H1 (cell line): ENCODE data around the gene RHEB. TPM values are rescaled to one million over a fixed set of nuclear protein-coding genes. Genes with fewer than 3 reads are reported as not detected.

ENCODE experiments used
- CTCF ChIA-PET: fragments of 300-600 bp; sonication (Branson Sonifier 250); formaldehyde crosslinking; loops from one replicate; lab custom pipeline; 2021; ENCODE audit not compliant: partially characterized antibody; lab: Charles Lee
- POLR2A ChIA-PET: fragments of 300-600 bp; sonication (Branson Sonifier 250); formaldehyde crosslinking; loops from one replicate; lab custom pipeline; 2021; ENCODE audit warnings: inconsistent platforms; ENCODE audit not compliant: partially characterized antibody; lab: Charles Lee
- DNase-seq, 2 experiments: peaks; one replicate each; pipeline versions ENCODE4 v3.0.0 to v3.0.0-alpha.2; 2010 to 2022; ENCODE audit warnings: low spot score in 2 of 2, low read depth in 1 of 2, mixed read lengths in 1 of 2
- FAIRE-seq: peaks from 2 replicates; lab custom pipeline; 2011; peaks lifted over from hg19 to GRCh38; lab: Jason Lieb, UNC
- H2AFZ ChIP-seq: 2 replicates; pipeline ENCODE4 v1.8.1; 2012; ENCODE audit warnings: low read length, inconsistent platforms
- H2AK5ac ChIP-seq: 2 replicates; pipeline ENCODE4 v1.6.1; 2013; ENCODE audit warnings: low read depth, low read length
- H2BK120ac ChIP-seq: replicated peaks from 2 replicates; pipeline ENCODE3; 2013; ENCODE audit warnings: low read depth, low read length, inconsistent platforms
- H2BK12ac ChIP-seq: 2 replicates; pipeline ENCODE4 v1.6.1; 2013; ENCODE audit warnings: low read depth, low read length
- H2BK15ac ChIP-seq: 2 replicates; pipeline ENCODE4 v1.6.1; 2013; ENCODE audit warnings: low read length
- H2BK20ac ChIP-seq: 2 replicates; pipeline ENCODE4 v1.6.1; 2013; ENCODE audit warnings: low read length
- H2BK5ac ChIP-seq: 2 replicates; pipeline ENCODE4 v1.6.1; 2013; ENCODE audit warnings: low read depth, low read length
- H3K14ac ChIP-seq: 2 replicates; pipeline ENCODE4 v1.6.1; 2013; ENCODE audit warnings: inconsistent platforms; ENCODE audit not compliant: insufficient read length
- H3K18ac ChIP-seq: 2 replicates; pipeline ENCODE4 v1.6.1; 2013; ENCODE audit warnings: low read length; ENCODE audit errors: extremely low read depth
- H3K23ac ChIP-seq: 2 replicates; pipeline ENCODE4 v1.6.1; 2013; ENCODE audit warnings: inconsistent platforms; ENCODE audit not compliant: insufficient read length
- H3K23me2 ChIP-seq: 2 replicates; pipeline ENCODE4 v1.6.1; 2013; ENCODE audit warnings: low read depth, low read length
- H3K27ac ChIP-seq: 2 replicates; pipeline ENCODE4 v1.6.1; 2011; ENCODE audit warnings: low read depth, low read length, inconsistent platforms
- H3K27me3 ChIP-seq, 4 experiments: replicated peaks in 1 of 4; 1 replicate in 1 of 4; 2 replicates in 3 of 4; pipeline versions ENCODE4 v1.6.1 to v1.8.1; 2011 to 2013; ENCODE audit warnings: low read length in 3 of 4, mild to moderate bottlenecking in 3 of 4, inconsistent platforms in 2 of 4, mixed read lengths in 2 of 4, moderate library complexity in 1 of 4; ENCODE audit not compliant: control insufficient read depth in 3 of 4, insufficient read depth in 3 of 4; ENCODE audit errors: extremely low read depth in 1 of 4
- H3K36me3 ChIP-seq, 4 experiments: 2 replicates each; pipeline versions ENCODE4 v1.6.1 to v1.8.1; 2011 to 2013; ENCODE audit warnings: mild to moderate bottlenecking in 4 of 4, low read length in 3 of 4, moderate library complexity in 2 of 4, control low read depth in 1 of 4, inconsistent platforms in 1 of 4; ENCODE audit not compliant: insufficient read depth in 4 of 4, control insufficient read depth in 2 of 4
- H3K4ac ChIP-seq: replicated peaks from 2 replicates; pipeline ENCODE3; 2013; ENCODE audit warnings: low read length, low read depth, mixed read lengths, inconsistent platforms; ENCODE audit not compliant: insufficient read length
- H3K4me1 ChIP-seq, 4 experiments: replicated peaks in 1 of 4; 1 replicate in 1 of 4; 2 replicates in 3 of 4; pipeline versions ENCODE4 v1.6.1 to v1.8.1; 2011 to 2013; ENCODE audit warnings: low read length in 3 of 4, inconsistent platforms in 2 of 4, mixed read lengths in 1 of 4; ENCODE audit not compliant: insufficient read depth in 4 of 4, control insufficient read depth in 3 of 4
- H3K4me2 ChIP-seq, 2 experiments: 2 replicates each; pipeline versions ENCODE4 v1.6.1 to v1.8.1; 2011 to 2013; ENCODE audit warnings: low read depth in 2 of 2, low read length in 2 of 2, control low read depth in 1 of 2, inconsistent platforms in 1 of 2, mild to moderate bottlenecking in 1 of 2; ENCODE audit not compliant: insufficient read depth in 1 of 2
- H3K4me3 ChIP-seq, 4 experiments: fragments of 200-600, 300-600 bp in 1 of 4; sonication (generic), shearing (Covaris generic), sonication (Bioruptor Twin) in 1 of 4; 2 replicates each; pipeline versions ENCODE4 v1.5.1 to v1.8.1; 2011 to 2016; ENCODE audit warnings: low read length in 4 of 4, low read depth in 3 of 4, control low read depth in 2 of 4, inconsistent platforms in 2 of 4, mild to moderate bottlenecking in 2 of 4, mixed read lengths in 1 of 4, moderate library complexity in 1 of 4; ENCODE audit not compliant: insufficient read depth in 2 of 4; ENCODE audit errors: extremely low read depth in 1 of 4
- H3K56ac ChIP-seq: replicated peaks from 2 replicates; pipeline ENCODE3; 2013; ENCODE audit warnings: low read depth, mild to moderate bottlenecking, mixed read lengths, low read length, inconsistent platforms; ENCODE audit not compliant: insufficient read length
- H3K79me1 ChIP-seq: 2 replicates; pipeline ENCODE4 v1.6.1; 2013; ENCODE audit warnings: low read depth, low read length, control low read depth
- H3K79me2 ChIP-seq, 2 experiments: 2 replicates each; pipeline versions ENCODE4 v1.6.1 to v1.8.1; 2012 to 2013; ENCODE audit warnings: low read length in 2 of 2, mild to moderate bottlenecking in 2 of 2, inconsistent platforms in 1 of 2; ENCODE audit not compliant: insufficient read depth in 2 of 2, control insufficient read depth in 1 of 2
- H3K9ac ChIP-seq, 4 experiments: replicated peaks in 1 of 4; 1 replicate in 1 of 4; 2 replicates in 3 of 4; pipeline versions ENCODE4 v1.6.1 to v1.8.1; 2011 to 2013; ENCODE audit warnings: low read depth in 3 of 4, low read length in 3 of 4, control low read depth in 2 of 4, mild to moderate bottlenecking in 2 of 4, moderate library complexity in 2 of 4, inconsistent platforms in 1 of 4; ENCODE audit errors: extremely low read depth in 1 of 4
- H3K9me3 ChIP-seq, 2 experiments: 2 replicates each; pipeline versions ENCODE4 v1.6.1 to v1.8.1; 2012 to 2013; ENCODE audit warnings: mild to moderate bottlenecking in 2 of 2, moderate library complexity in 2 of 2, control low read depth in 1 of 2, inconsistent platforms in 1 of 2, low read depth in 1 of 2, low read length in 1 of 2, mixed read lengths in 1 of 2; ENCODE audit not compliant: insufficient read depth in 2 of 2
- H4K20me1 ChIP-seq, 2 experiments: replicated peaks in 1 of 2; 2 replicates each; pipeline versions ENCODE3 to v1.8.1; 2011 to 2013; ENCODE audit warnings: inconsistent platforms in 2 of 2, low read length in 2 of 2, mild to moderate bottlenecking in 1 of 2; ENCODE audit not compliant: insufficient read depth in 2 of 2, control insufficient read depth in 1 of 2
- H4K5ac ChIP-seq: 2 replicates; pipeline ENCODE4 v1.6.1; 2013; ENCODE audit warnings: low read length, low read depth, mixed read lengths, inconsistent platforms; ENCODE audit not compliant: insufficient read length
- H4K8ac ChIP-seq: 2 replicates; pipeline ENCODE4 v1.8.0; 2013; ENCODE audit warnings: mild to moderate bottlenecking, moderate library complexity, low read length, inconsistent platforms; ENCODE audit not compliant: insufficient read depth; ENCODE audit errors: extremely low read depth
- H4K91ac ChIP-seq: replicated peaks from 2 replicates; pipeline ENCODE3; 2013; ENCODE audit warnings: low read length, mixed read lengths, inconsistent platforms; ENCODE audit not compliant: insufficient read length
- BACH1 ChIP-seq: IDR thresholded peaks from 2 replicates; pipeline ENCODE4 v1.6.1; 2012; ENCODE audit warnings: low read length, improper control_type of control experiment
- CBX8 ChIP-seq: fragments of 300-800, 300-1000 bp; sonication (generic); IDR thresholded peaks from 2 replicates; pipeline ENCODE4 v1.7.1; 2016; ENCODE audit warnings: low read depth, low read length, borderline replicate concordance
- CREB1 ChIP-seq: IDR thresholded peaks from 2 replicates; pipeline ENCODE4 v1.6.1; 2012; ENCODE audit warnings: inconsistent platforms
- HDAC2 ChIP-seq, 2 experiments: fragments of 300-600 bp in 1 of 2; sonication (generic) in 1 of 2; IDR thresholded peaks; 2 replicates each; pipeline ENCODE4 v1.6.1; 2011 to 2012; ENCODE audit warnings: low read depth in 2 of 2, low read length in 2 of 2, mild to moderate bottlenecking in 2 of 2, moderate library complexity in 2 of 2, borderline replicate concordance in 1 of 2, inconsistent platforms in 1 of 2
- PHF8 ChIP-seq: fragments of 200-600 bp; sonication (generic); conservative IDR thresholded peaks from 2 replicates; pipeline ENCODE4 v1.7.1; 2012; ENCODE audit warnings: low read depth, mild to moderate bottlenecking, inconsistent platforms, low read length, moderate library complexity
- RBBP5 ChIP-seq: IDR thresholded peaks from 2 replicates; pipeline ENCODE4 v1.7.1; 2012; ENCODE audit warnings: low read depth, mild to moderate bottlenecking, inconsistent platforms, low read length, moderate library complexity, borderline replicate concordance
- SIRT6 ChIP-seq: IDR thresholded peaks from one replicate; pipeline ENCODE4 v1.7.1; 2012; ENCODE audit warnings: low read length, inconsistent platforms
- TAF1 ChIP-seq: IDR thresholded peaks from 2 replicates; pipeline ENCODE4 v1.6.1; 2011; ENCODE audit warnings: mild to moderate bottlenecking, low read depth, low read length
- WGBS, 2 experiments: shearing (Covaris generic) in 1 of 2; methylation state at CpG; one replicate each; pipeline versions ENCODE4 v1.1.6 to v1.1.7; 2013 to 2015; ENCODE audit warnings: low lambda C conversion rate in 2 of 2, mixed read lengths in 2 of 2, inconsistent platforms in 1 of 2, low coverage in 1 of 2, missing lambda C conversion rate in 1 of 2; ENCODE audit not compliant: insufficient replicate concordance in 2 of 2, insufficient coverage in 1 of 2, insufficient read length in 1 of 2; ENCODE audit errors: extremely low coverage in 1 of 2, missing lambda C conversion rate in 1 of 2; 5-methylcytosine and 5-hydroxymethylcytosine counted together
- polyA plus RNA-seq, 7 experiments: library from polyadenylated mRNA; depleted of rRNA in 3 of 7; stranded (reverse) in 5 of 7; unstranded in 2 of 7; fragments of >200 nt in 5 of 7; fragments of 200-250 nt in 2 of 7; gene quantifications; 1 replicate in 5 of 7; 2 replicates in 1 of 7; 4 replicates in 1 of 7; pipeline versions ENCODE4 v1.2.1 to v1.2.3, GENCODE V29; 2011 to 2013; ENCODE audit warnings: missing spikeins in 2 of 7, mixed read lengths in 2 of 7
- total RNA-seq: library from RNA; stranded (reverse); fragmentation: NEBNext Ultra II Directional; extraction: Animal tissue kit (Norgen Biotek cat#: 25700); gene quantifications from 2 replicates; pipeline ENCODE4 v1.2.1, GENCODE V29; 2021

The RHEB gene
- total and polyA plus RNA-seq, 2 of the 8 experiments (the other 6 are each of a cell fraction or from before 2014, with no cell fraction given) = 60.8 to 132 TPM

- no peaks in the 10 kb centered on the region for H3K9me3 ChIP-seq
- no peak overlapping the region for H3K4ac ChIP-seq
- peaks cover 0 to 12% (median 7%) of the 10 kb centered on the region in 4 experiments; a peak in 5 of 7 replicates for H3K27me3 ChIP-seq
- H2BK5ac ChIP-seq = 0 out of 2 replicates have a peak overlapping the region, but pooled peaks have one; percentile 30
- no peak overlapping the region for H2AK5ac ChIP-seq
- 8% methylated on average over 50 of the region's 61 CpGs; no CpG with 5 or more reads in 1 of the 2 experiments for WGBS, 2 experiments
- H3K27ac ChIP-seq = no peak overlapping the region
- peak overlapping the region in 1 of 4 experiments; percentile 29; a peak in 2 of 7 replicates for H3K9ac ChIP-seq
- H2AFZ ChIP-seq = no peak overlapping the region; the same call in 1 of the 2 replicates
- no peaks in the 10 kb centered on the region for H4K20me1 ChIP-seq
- H3K4me2 ChIP-seq = peak overlapping the region; percentile 62 to 95
- CTCF ChIA-PET = interaction anchor here (0.7 to 13.7 kb wide), 54 partner anchors 9 to 311 kb away, joined by 3 to 185 read pairs (median 4); partner anchors contain the start of gene CRYGN
- no peak overlapping the region for H3K56ac ChIP-seq
- peak overlapping the region; percentile 72; the same call in 1 of the 2 replicates for H2BK15ac ChIP-seq
- no peaks in the 10 kb centered on the region for H3K79me1 ChIP-seq
- H3K4me3 ChIP-seq = peak overlapping the region; percentile 20 to 62 (median 44)
- H3K36me3 ChIP-seq = no peaks in the 10 kb centered on the region
- no peaks in the 10 kb centered on the region; the same call in 1 of the 2 replicates for H3K23me2 ChIP-seq
- H3K4me1 ChIP-seq = peaks cover 0 to 16% (median 7%) of the 10 kb centered on the region in 4 experiments; a peak in 5 of 7 replicates
- no peak overlapping the region for H2BK12ac ChIP-seq
- peak overlapping the region; percentile 48 for H3K18ac ChIP-seq
- DNase-seq = peak in 1 of 2 experiments; percentile 90
- peak overlapping the region; percentile 80; the same call in 1 of the 2 replicates for H4K8ac ChIP-seq
- no peak overlapping the region for H3K23ac ChIP-seq
- no peak overlapping the region for H4K5ac ChIP-seq
- H3K79me2 ChIP-seq = no peaks in the 10 kb centered on the region
- no peak overlapping the region for H2BK120ac ChIP-seq
- H3K14ac ChIP-seq = no peak overlapping the region
- peak overlapping the region; percentile 65 for H4K91ac ChIP-seq
- FAIRE-seq = no peak
- peak overlapping the region; percentile 48; the same call in 1 of the 2 replicates for H2BK20ac ChIP-seq
- POLR2A ChIA-PET = interaction anchor here (1.0 to 2.3 kb wide), 7 partner anchors 8 to 80 kb away, joined by 3 to 8 read pairs (median 4); partner anchors contain the start of gene CRYGN
- TF ChIP-seq CREB1 (0 out of 2 replicates have a peak, but pooled peaks have one; percentile 20), BACH1 (no peak), CBX8 (no peak), PHF8 (0 out of 2 replicates have a peak, but pooled peaks have one; percentile 27), SIRT6 (no peak), TAF1 (0 out of 2 replicates have a peak, but pooled peaks have one; percentile 14), RBBP5 (peak; percentile 42; the same call in 1 of the 2 replicates), HDAC2 (IDR thresholded peaks at IDR 0.05; ENCODE audit: borderline replicate concordance in 1 of 2, low read depth in 2 of 2, low read length in 2 of 2) (0 out of 4 replicates have a peak, but pooled peaks have one; percentile 29 to 34)
Observed at GRCh38 chr7:151448261-151449252, 71.1 kb downstream of the RHEB start.
